ENCODE results near the gene NCKAP5L.
A peak's percentile ranks its signal among the peaks of the same experiment; 100 is the strongest.
"Not testable (repeated sequence)": the region's sequence is repeated elsewhere in the genome, so short reads cannot be mapped to it uniquely, and the experiment has no call there.

NCKAP5L gene

GRCh38 chr12:49866859-49867569, 38.8 kb upstream of the NCKAP5L start:
- DNase-seq (ENCODE audit: low read depth, low spot score), result no peak
- H3K27ac ChIP-seq, result peak overlapping the region; percentile 18

- DNase-seq (ENCODE audit: low read depth, low spot score), result no peak
- no peak overlapping the region for H3K27ac ChIP-seq
Measured at GRCh38 chr12:49865782-49866135, 37.5 kb upstream of the NCKAP5L start.

GRCh38 chr12:49865109-49865781, 37.0 kb upstream of the NCKAP5L start:
- DNase-seq (ENCODE audit: low read depth, low spot score), result no peak
- H3K27ac ChIP-seq, result no peak overlapping the region

GRCh38 chr12:49864798-49865090, 36.5 kb upstream of the NCKAP5L start:
- DNase-seq (ENCODE audit: low read depth, low spot score), result no peak
- H3K27ac ChIP-seq, result no peak overlapping the region

GRCh38 chr12:49863946-49864797, 36.0 kb upstream of the NCKAP5L start:
- H3K27ac ChIP-seq, result no peak overlapping the region
- DNase-seq (ENCODE audit: low read depth, low spot score), result no peak

GRCh38 chr12:49860921-49861320, 32.7 kb upstream of the NCKAP5L start:
- H3K27ac ChIP-seq; DNase-seq (ENCODE audit: low read depth, low spot score): not testable (repeated sequence)

GRCh38 chr12:49855890-49856289, 27.7 kb upstream of the NCKAP5L start:
- H3K27ac ChIP-seq; DNase-seq (ENCODE audit: low read depth, low spot score): not testable (repeated sequence)

GRCh38 chr12:49854976-49855375, 26.8 kb upstream of the NCKAP5L start:
- H3K27ac ChIP-seq, result no peak overlapping the region
- no peak for DNase-seq (ENCODE audit: low read depth, low spot score)

- no peak overlapping the region for H3K27ac ChIP-seq
- DNase-seq (ENCODE audit: low read depth, low spot score), result no peak
Measured at GRCh38 chr12:49853671-49854070, 25.5 kb upstream of the NCKAP5L start.

GRCh38 chr12:49847161-49847560, 18.9 kb upstream of the NCKAP5L start:
- DNase-seq (ENCODE audit: low read depth, low spot score), result no peak
- no peak overlapping the region for H3K27ac ChIP-seq

- DNase-seq (ENCODE audit: low read depth, low spot score), result no peak
- H3K27ac ChIP-seq, result no peak overlapping the region
Measured at GRCh38 chr12:49846032-49846431, 17.8 kb upstream of the NCKAP5L start.

GRCh38 chr12:49843876-49844437, 15.7 kb upstream of the NCKAP5L start:
- H3K27ac ChIP-seq, result peak overlapping the region; percentile 95

GRCh38 chr12:49843411-49843810, 15.2 kb upstream of the NCKAP5L start:
- peak overlapping the region; percentile 95 for H3K27ac ChIP-seq
- DNase-seq (ENCODE audit: low read depth, low spot score), result no peak

More at GRCh38 chr12:49843876-49844437, 15.7 kb upstream of the NCKAP5L start:
- no peak for DNase-seq (ENCODE audit: low read depth, low spot score)

GRCh38 chr12:49842519-49843352, 14.5 kb upstream of the NCKAP5L start, which contains the start of gene BCDIN3D:
TSS of gene BCDIN3D (minus strand) at chr12:49843106. CDS start at chr12:49843087, 19 bp downstream.
- peak; percentile 66 for DNase-seq (ENCODE audit: low read depth, low spot score)
- H3K27ac ChIP-seq, result peak within 1 kb of the TSS; percentile 95

- H3K27ac ChIP-seq, result no peak overlapping the region
- no peak for DNase-seq (ENCODE audit: low read depth, low spot score)
Measured at GRCh38 chr12:49838973-49839633, 10.9 kb upstream of the NCKAP5L start.

- DNase-seq (ENCODE audit: low read depth, low spot score), result no peak
- peak overlapping the region; percentile 56 for H3K27ac ChIP-seq
Measured at GRCh38 chr12:49832836-49833421, 4.7 kb upstream of the NCKAP5L start.

- DNase-seq (ENCODE audit: low read depth, low spot score), result no peak
- no peak overlapping the region for H3K27ac ChIP-seq
Measured at GRCh38 chr12:49831717-49832116, 3.5 kb upstream of the NCKAP5L start.

- DNase-seq (ENCODE audit: low read depth, low spot score), result no peak
Measured at GRCh38 chr12:49827401-49828099, 663 bp downstream of the NCKAP5L start.

More at GRCh38 chr12:49827401-49828099, 663 bp downstream of the NCKAP5L start:
- peak overlapping the region; percentile 79 for H3K27ac ChIP-seq

All from epithelial cell of prostate (primary cell).